ENCODE results near the gene IKZF5. TPM values are rescaled to one million over a fixed set of nuclear protein-coding genes. Genes with fewer than 3 reads are reported as not detected.

Gene IKZF5
- total and polyA plus RNA-seq, 4 donors, result 6.1 to 19.9 (median 11.6) TPM

DNA sequence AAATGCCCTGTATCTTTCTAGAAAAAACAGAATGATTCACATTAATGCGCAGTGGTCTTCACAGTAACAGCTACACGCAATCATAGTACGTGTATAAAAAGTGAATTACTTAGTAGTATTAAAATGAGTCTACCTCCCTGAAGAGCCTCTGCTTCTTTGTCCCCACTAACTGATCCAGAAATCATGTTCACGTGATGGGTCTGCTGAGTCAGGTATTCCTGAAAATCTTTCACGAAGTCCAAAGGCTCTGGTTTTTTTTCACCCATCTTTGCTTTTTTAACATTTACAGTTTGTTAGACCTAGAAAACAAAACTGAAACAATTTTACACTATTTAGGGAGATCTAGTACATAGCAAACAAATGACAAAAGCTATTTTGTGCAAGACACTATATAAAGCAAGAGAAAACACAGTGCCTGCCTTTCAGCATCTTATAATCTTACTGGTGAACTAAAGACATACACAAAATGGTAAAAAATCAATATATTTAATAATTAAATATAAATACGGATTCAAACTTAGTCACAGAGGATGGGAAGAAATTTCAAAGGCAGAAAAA is 10.2 kb downstream of the IKZF5 start:
- no peak overlapping the region for H3K4me3 ChIP-seq
- 94 to 96% methylated on average over 6 of the region's 6 CpGs for WGBS, 2 donors
- TF ChIP-seq CTCF (IDR thresholded peaks at IDR 0.05; ENCODE audit: control extremely low read depth, extremely low read depth), result no peak
- ATAC-seq (ENCODE audit: insufficient read depth, low FRiP score) (no peak), DNase-seq (no peak)
- H3K27ac ChIP-seq (ENCODE audit: low read depth in 1 of 2, low read length in 1 of 2), result no peak overlapping the region
- no peaks in the 10 kb centered on the region for H3K27me3 ChIP-seq (ENCODE audit: control insufficient read depth in 3 of 3, insufficient read depth in 3 of 3, low read length in 2 of 3)
- H3K36me3 ChIP-seq (ENCODE audit: control insufficient read depth in 4 of 4, insufficient read depth in 4 of 4, low read length in 4 of 4), result peaks cover 11 to 33% (median 21%) of the 10 kb centered on the region in 4 donors
- H3K9ac ChIP-seq (ENCODE audit: insufficient read depth in 1 of 2, low read length in 2 of 2), result no peak overlapping the region
- no peaks in the 10 kb centered on the region for H3K9me3 ChIP-seq (ENCODE audit: control insufficient read depth in 4 of 4, insufficient read depth in 3 of 4, low read length in 3 of 4)
- H3K4me1 ChIP-seq (ENCODE audit: control insufficient read depth in 5 of 5, insufficient read depth in 5 of 5, low read length in 5 of 5), result peaks cover 0 to 4% (median 0%) of the 10 kb centered on the region in 5 donors

- no peaks in the 10 kb centered on the region for H3K9me3 ChIP-seq (ENCODE audit: control insufficient read depth in 4 of 4, insufficient read depth in 3 of 4, low read length in 3 of 4)
- H3K27ac ChIP-seq (ENCODE audit: low read depth in 1 of 2, low read length in 1 of 2), result no peak overlapping the region
- DNase-seq (no peak), ATAC-seq (ENCODE audit: insufficient read depth, low FRiP score) (no peak)
- H3K4me3 ChIP-seq, result no peak overlapping the region
- H3K36me3 ChIP-seq (ENCODE audit: control insufficient read depth in 4 of 4, insufficient read depth in 4 of 4, low read length in 4 of 4), result peaks cover 11 to 33% (median 21%) of the 10 kb centered on the region in 4 donors
- no peak for TF ChIP-seq CTCF (IDR thresholded peaks at IDR 0.05; ENCODE audit: control extremely low read depth, extremely low read depth)
- no peak overlapping the region for H3K9ac ChIP-seq (ENCODE audit: insufficient read depth in 1 of 2, low read length in 2 of 2)
- H3K4me1 ChIP-seq (ENCODE audit: control insufficient read depth in 5 of 5, insufficient read depth in 5 of 5, low read length in 5 of 5), result peaks cover 0 to 4% (median 0%) of the 10 kb centered on the region in 5 donors
- H3K27me3 ChIP-seq (ENCODE audit: control insufficient read depth in 3 of 3, insufficient read depth in 3 of 3, low read length in 2 of 3), result no peaks in the 10 kb centered on the region
- WGBS, 2 donors, result 90 to 94% methylated on average over 3 of the region's 3 CpGs
Measured at GRCh38 chr10:122997864-122998263, 10.7 kb downstream of the IKZF5 start.

DNA sequence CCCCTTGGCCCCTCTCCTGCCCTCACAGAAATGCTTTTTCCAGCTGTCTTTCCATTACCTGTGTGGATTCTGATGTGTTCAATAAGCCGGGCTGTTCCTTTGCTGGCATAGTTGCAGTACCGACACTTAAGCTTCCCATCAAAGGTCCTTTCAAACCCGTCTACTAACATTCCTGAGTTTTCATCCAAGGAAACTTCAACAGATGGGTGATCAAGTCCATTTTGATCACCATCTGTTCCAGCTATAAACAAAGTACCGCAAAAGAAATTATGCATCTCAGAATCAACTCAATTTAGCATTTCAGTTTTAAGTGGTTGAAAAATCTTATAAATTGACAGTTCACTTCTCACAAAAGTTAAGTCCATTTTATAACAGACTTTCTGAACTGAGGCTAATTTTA is 12.7 kb downstream of the IKZF5 start:
- DNase-seq (no peak), ATAC-seq (ENCODE audit: insufficient read depth, low FRiP score) (no peak)
- WGBS, 2 donors, result 91 to 93% methylated on average over 4 of the region's 4 CpGs
- Histone ChIP-seq H3K36me3 (ENCODE audit: control insufficient read depth in 4 of 4, insufficient read depth in 4 of 4, low read length in 4 of 4) (peaks cover 11 to 33% (median 23%) of the 10 kb centered on the region in 4 donors), H3K4me3 (no peak overlapping the region), H3K4me1 (ENCODE audit: control insufficient read depth in 5 of 5, insufficient read depth in 5 of 5, low read length in 5 of 5) (peaks cover 0 to 4% (median 0%) of the 10 kb centered on the region in 5 donors), H3K27me3 (ENCODE audit: control insufficient read depth in 3 of 3, insufficient read depth in 3 of 3, low read length in 2 of 3) (no peaks in the 10 kb centered on the region), H3K9me3 (ENCODE audit: control insufficient read depth in 4 of 4, insufficient read depth in 3 of 4, low read length in 3 of 4) (no peaks in the 10 kb centered on the region), H3K9ac (ENCODE audit: insufficient read depth in 1 of 2, low read length in 2 of 2) (no peak overlapping the region), H3K27ac (ENCODE audit: low read depth in 1 of 2, low read length in 1 of 2) (no peak overlapping the region)
- TF ChIP-seq CTCF (IDR thresholded peaks at IDR 0.05; ENCODE audit: control extremely low read depth, extremely low read depth), result no peak

Data from lung (tissue), 12 donors.